WTC11 (cell line): ENCODE measurements around the gene CTDSPL. TPM values are rescaled to one million over a fixed set of nuclear protein-coding genes. Genes with fewer than 3 reads are reported as not detected.

Experiments used
- ATAC-seq: fragments of 200-7000 bp; cut with Tn5 transposase; 2 replicates; pipeline ENCODE4 v1.10.0; 2021; ENCODE audit warnings: mild to moderate bottlenecking, moderate library complexity
- CTCF ChIA-PET: fragments of 300-600 bp; sonication (Branson Sonifier 250); formaldehyde crosslinking; loops from one replicate; lab custom pipeline; 2021; ENCODE audit warnings: antibody characterized with exemption; lab: Charles Lee
- POLR2A ChIA-PET: fragments of 350-600 bp; sonication (Branson Sonifier 250); formaldehyde crosslinking; loops from one replicate; lab custom pipeline; 2021; ENCODE audit warnings: antibody characterized with exemption; lab: Charles Lee
- DNase-seq: peaks from one replicate; pipeline ENCODE4 v3.0.0; 2021; ENCODE audit warnings: low spot score
- H3K27ac Mint-ChIP-seq: 2 replicates; pipeline ENCODE4 v1.8.0; 2021; ENCODE audit warnings: mixed read lengths
- H3K27me3 Mint-ChIP-seq: 2 replicates; pipeline ENCODE4 v1.8.0; 2021; ENCODE audit warnings: low read depth, mild to moderate bottlenecking, moderate library complexity, mixed read lengths
- H3K36me3 Mint-ChIP-seq: 2 replicates; pipeline ENCODE4 v1.8.0; 2021; ENCODE audit warnings: mixed read lengths
- H3K4me1 Mint-ChIP-seq: 2 replicates; pipeline ENCODE4 v1.8.0; 2022; ENCODE audit warnings: mixed read lengths
- H3K4me3 Mint-ChIP-seq: 2 replicates; pipeline ENCODE4 v1.8.0; 2021; ENCODE audit warnings: mild to moderate bottlenecking, moderate library complexity, mixed read lengths
- H3K9me3 Mint-ChIP-seq: 2 replicates; pipeline ENCODE4 v1.8.0; 2021; ENCODE audit warnings: mixed read lengths
- AFF4 ChIP-seq: sonication (generic); formaldehyde crosslinking; IDR thresholded peaks from 2 replicates; pipeline ENCODE4 v1.8.1; 2023; ENCODE audit warnings: mild to moderate bottlenecking, missing genetic modification reagents, borderline replicate concordance
- AR ChIP-seq: fragments of 250-450 bp; sonication (Bioruptor Pico); IDR thresholded peaks from 2 replicates; pipeline ENCODE4 v1.9.0; 2021; ENCODE audit warnings: mild to moderate bottlenecking
- ATF6 ChIP-seq: sonication (generic); formaldehyde crosslinking; IDR thresholded peaks from 2 replicates; pipeline ENCODE4 v1.8.1; 2023; ENCODE audit warnings: mild to moderate bottlenecking, missing genetic modification reagents
- ERG ChIP-seq: fragments of 250-450 bp; sonication (Bioruptor Pico); IDR thresholded peaks from 2 replicates; pipeline ENCODE4 v1.8.0; 2021; ENCODE audit warnings: mild to moderate bottlenecking
- FOXP4 ChIP-seq: sonication (generic); formaldehyde crosslinking; IDR thresholded peaks from 2 replicates; pipeline ENCODE4 v1.8.0; 2022; ENCODE audit warnings: mild to moderate bottlenecking, missing genetic modification reagents
- GTF2I ChIP-seq: fragments of 250-450 bp; sonication (Bioruptor Pico); conservative IDR thresholded peaks from 2 replicates; pipeline ENCODE4 v1.4.0; 2021; ENCODE audit warnings: mild to moderate bottlenecking
- HMGA2 ChIP-seq: fragments of 250-450 bp; sonication (Bioruptor Pico); IDR thresholded peaks from 2 replicates; pipeline ENCODE4 v1.4.0; 2021; ENCODE audit warnings: mild to moderate bottlenecking, moderate library complexity
- JAZF1 ChIP-seq: fragments of 250-450 bp; sonication (Bioruptor Pico); IDR thresholded peaks from 2 replicates; pipeline ENCODE4 v1.9.0; 2021; ENCODE audit warnings: moderate library complexity, mild to moderate bottlenecking, inconsistent platforms
- JUN ChIP-seq: sonication (generic); formaldehyde crosslinking; IDR thresholded peaks from 2 replicates; pipeline ENCODE4 v1.8.0; 2023; ENCODE audit warnings: mild to moderate bottlenecking, missing genetic modification reagents
- MAX ChIP-seq: sonication (generic); formaldehyde crosslinking; IDR thresholded peaks from 2 replicates; pipeline ENCODE4 v1.8.0; 2022; ENCODE audit warnings: mild to moderate bottlenecking, missing genetic modification reagents
- NR3C1 ChIP-seq: sonication (generic); formaldehyde crosslinking; conservative IDR thresholded peaks from 2 replicates; pipeline ENCODE4 v1.8.1; 2023; ENCODE audit warnings: low read depth, mild to moderate bottlenecking, missing genetic modification reagents
- OVOL2 ChIP-seq: fragments of 250-450 bp; sonication (Bioruptor Pico); IDR thresholded peaks from 2 replicates; pipeline ENCODE4 v1.9.0; 2021; ENCODE audit warnings: mild to moderate bottlenecking, borderline replicate concordance
- PREB ChIP-seq: sonication (generic); formaldehyde crosslinking; IDR thresholded peaks from 2 replicates; pipeline ENCODE4 v1.8.1; 2022; ENCODE audit warnings: mild to moderate bottlenecking, missing genetic modification reagents, moderate library complexity, borderline replicate concordance
- SOX15 ChIP-seq: fragments of 250-450 bp; sonication (Bioruptor Pico); IDR thresholded peaks from 2 replicates; pipeline ENCODE4 v1.9.0; 2021; ENCODE audit warnings: mild to moderate bottlenecking
- SP1 ChIP-seq: sonication (generic); formaldehyde crosslinking; conservative IDR thresholded peaks from 2 replicates; pipeline ENCODE4 v1.8.1; 2022; ENCODE audit warnings: missing genetic modification reagents
- USF2 ChIP-seq: sonication (generic); formaldehyde crosslinking; IDR thresholded peaks from 2 replicates; pipeline ENCODE4 v1.8.1; 2023; ENCODE audit warnings: mild to moderate bottlenecking, missing genetic modification reagents, moderate library complexity
- ZNF219 ChIP-seq: sonication (generic); formaldehyde crosslinking; IDR thresholded peaks from 2 replicates; pipeline ENCODE4 v1.8.0; 2023; ENCODE audit warnings: missing genetic modification reagents, mild to moderate bottlenecking, borderline replicate concordance
- ZNF317 ChIP-seq: sonication (generic); formaldehyde crosslinking; IDR thresholded peaks from 2 replicates; pipeline ENCODE4 v1.8.1; 2023; ENCODE audit warnings: low read depth, mild to moderate bottlenecking, moderate library complexity, missing genetic modification reagents, borderline replicate concordance
- ZSCAN18 ChIP-seq: fragments of 250-450 bp; sonication (Bioruptor Pico); IDR thresholded peaks from 2 replicates; pipeline ENCODE4 v2.1.2; 2022; ENCODE audit warnings: mild to moderate bottlenecking, moderate library complexity
- total RNA-seq: library from RNA; stranded (reverse); gene quantifications from 3 replicates; pipeline ENCODE4 v1.2.3, GENCODE V29; 2021

Gene CTDSPL
- total RNA-seq, 1 experiment from 2014 or later, result 41.2 TPM

GRCh38 chr3:37926611-37927010 lies 64.9 kb downstream of the CTDSPL start:
- peaks cover 4% of the 10 kb centered on the region; the same call in 1 of the 2 replicates for H3K36me3 Mint-ChIP-seq
- peaks cover 18% of the 10 kb centered on the region for H3K4me1 Mint-ChIP-seq
- no peaks in the 10 kb centered on the region for H3K27me3 Mint-ChIP-seq
- CTCF ChIA-PET, result interaction anchor here (0.8 to 1.5 kb wide), 2 partner anchors 16 to 48 kb away, joined by 4 to 5 read pairs; no protein-coding TSS in a partner anchor
- TF ChIP-seq NR3C1 (CRISPR knock-in tag) (no peak), OVOL2 (CRISPR knock-in tag) (no peak), ATF6 (CRISPR knock-in tag) (no peak), GTF2I (no peak), AR (CRISPR knock-in tag) (no peak), ZNF317 (CRISPR knock-in tag) (no peak), SP1 (CRISPR knock-in tag) (no peak), ZSCAN18 (CRISPR knock-in tag) (no peak)
- no peak overlapping the region for H3K27ac Mint-ChIP-seq
- DNase-seq (no peak), ATAC-seq (no peak)
- POLR2A ChIA-PET, result no interaction called here
- H3K9me3 Mint-ChIP-seq, result peaks cover 15% of the 10 kb centered on the region
- H3K4me3 Mint-ChIP-seq, result no peak overlapping the region

GRCh38 chr3:37930495-37930894 lies 68.8 kb downstream of the CTDSPL start:
- H3K4me1 Mint-ChIP-seq, result peaks cover 3% of the 10 kb centered on the region
- no peak overlapping the region for H3K27ac Mint-ChIP-seq
- CTCF ChIA-PET, result no interaction called here
- peaks cover 4% of the 10 kb centered on the region; the same call in 1 of the 2 replicates for H3K36me3 Mint-ChIP-seq
- H3K4me3 Mint-ChIP-seq, result no peak overlapping the region
- peaks cover 15% of the 10 kb centered on the region for H3K9me3 Mint-ChIP-seq
- ATAC-seq (no peak), DNase-seq (no peak)
- H3K27me3 Mint-ChIP-seq, result no peaks in the 10 kb centered on the region
- POLR2A ChIA-PET, result no interaction called here
- no peak for TF ChIP-seq ERG (CRISPR knock-in tag)
- no peak for TF ChIP-seq JAZF1 (CRISPR knock-in tag)
- no peak for TF ChIP-seq PREB (CRISPR knock-in tag)
- TF ChIP-seq HMGA2 (CRISPR knock-in tag), result no peak
- TF ChIP-seq ZNF219, result no peak
- no peak for TF ChIP-seq AFF4 (CRISPR knock-in tag)
- TF ChIP-seq USF2 (CRISPR knock-in tag), result no peak
- TF ChIP-seq SOX15, result no peak
- TF ChIP-seq JUN (CRISPR knock-in tag), result no peak
- TF ChIP-seq FOXP4 (CRISPR knock-in tag), result no peak
- no peak for TF ChIP-seq MAX (CRISPR knock-in tag)
